DOHH2 (cell line): Measurements from ENCODE around the gene PDE11A.

ENCODE experiments used
- H3F3A ChIP-seq: fragments of 200-600 bp; sonication (generic), shearing (Covaris generic); 2 replicates; pipeline ENCODE4 v1.6.0; 2016; ENCODE audit warnings: antibody characterized with exemption, mild to moderate bottlenecking; ENCODE audit not compliant: control insufficient read depth, insufficient read depth
- H3K27ac ChIP-seq: fragments of 200-600 bp; sonication (generic); 2 replicates; pipeline ENCODE4 v1.5.1; 2014; ENCODE audit warnings: low read depth, mild to moderate bottlenecking, low read length, moderate library complexity
- H3K27me3 ChIP-seq: fragments of 200-600 bp; sonication (generic); 2 replicates; pipeline ENCODE4 v1.6.1; 2014; ENCODE audit warnings: mild to moderate bottlenecking, low read length, mixed read lengths; ENCODE audit not compliant: control insufficient read depth
- H3K36me3 ChIP-seq: fragments of 200-600 bp; sonication (generic); 2 replicates; pipeline ENCODE4 v1.6.1; 2014; ENCODE audit warnings: mild to moderate bottlenecking, low read length, moderate library complexity, mixed read lengths; ENCODE audit not compliant: control insufficient read depth
- H3K4me1 ChIP-seq: fragments of 200-600 bp; sonication (generic); 2 replicates; pipeline ENCODE4 v1.6.1; 2014; ENCODE audit warnings: mild to moderate bottlenecking, low read length, mixed read lengths; ENCODE audit not compliant: control insufficient read depth
- H3K4me2 ChIP-seq: fragments of 200-600 bp; sonication (generic); 2 replicates; pipeline ENCODE4 v1.6.0; 2014; ENCODE audit warnings: mild to moderate bottlenecking, low read length, moderate library complexity
- H3K4me3 ChIP-seq: fragments of 200-600 bp; sonication (generic); 2 replicates; pipeline ENCODE4 v1.5.1; 2014; ENCODE audit warnings: mild to moderate bottlenecking, low read length, mixed read lengths
- H3K79me2 ChIP-seq: fragments of 200-600 bp; sonication (generic); 2 replicates; pipeline ENCODE4 v1.6.1; 2014; ENCODE audit warnings: mild to moderate bottlenecking, low read length, mixed read lengths; ENCODE audit not compliant: control insufficient read depth
- H3K9me2 ChIP-seq: fragments of 200-600 bp; sonication (generic); replicated peaks from 2 replicates; pipeline ENCODE4 v1.6.1; 2014; ENCODE audit warnings: mild to moderate bottlenecking, low read length, mixed read lengths; ENCODE audit not compliant: control insufficient read depth
- H3K9me3 ChIP-seq: fragments of 200-600 bp; sonication (generic); 2 replicates; pipeline ENCODE4 v1.6.1; 2014; ENCODE audit warnings: antibody characterized with exemption, low read length, mixed read lengths; ENCODE audit not compliant: control insufficient read depth, insufficient read depth
- H4K20me1 ChIP-seq: fragments of 200-600 bp; sonication (generic); 2 replicates; pipeline ENCODE4 v1.6.0; 2014; ENCODE audit warnings: low read depth, mild to moderate bottlenecking, antibody characterized with exemption, low read length, moderate library complexity; ENCODE audit not compliant: control insufficient read depth, insufficient read depth
- EZH2phosphoT487 ChIP-seq: fragments of 200-600 bp; sonication (generic); IDR thresholded peaks from 2 replicates; pipeline ENCODE4 v1.6.1; 2017; ENCODE audit warnings: borderline replicate concordance, mild to moderate bottlenecking, antibody characterized with exemption, low read length, moderate library complexity, mixed read lengths
- TF ChIP-seq, protein P1 (sequence below): fragments of 200-600 bp; sonication (generic); IDR thresholded peaks from one replicate; pipeline ENCODE4 v1.5.1; 2014; ENCODE audit warnings: antibody characterized with exemption, mild to moderate bottlenecking, low read depth, low read length; ENCODE audit not compliant: poor library complexity, severe bottlenecking

PDE11A gene

GRCh38 chr2:178069551-178069950, 3.0 kb downstream of the PDE11A start:
- no peak overlapping the region for H3K4me2 ChIP-seq
- no peaks in the 10 kb centered on the region for H3F3A ChIP-seq
- no peak overlapping the region for H3K4me3 ChIP-seq
- no peaks in the 10 kb centered on the region for H3K9me2 ChIP-seq
- H3K36me3 ChIP-seq: no peaks in the 10 kb centered on the region
- H3K9me3 ChIP-seq: no peaks in the 10 kb centered on the region
- no peaks in the 10 kb centered on the region for H4K20me1 ChIP-seq
- H3K27me3 ChIP-seq: peaks cover 3% of the 10 kb centered on the region
- no peaks in the 10 kb centered on the region for H3K4me1 ChIP-seq
- H3K79me2 ChIP-seq: no peaks in the 10 kb centered on the region
- H3K27ac ChIP-seq: no peak overlapping the region
- TF ChIP-seq, protein P1, sequence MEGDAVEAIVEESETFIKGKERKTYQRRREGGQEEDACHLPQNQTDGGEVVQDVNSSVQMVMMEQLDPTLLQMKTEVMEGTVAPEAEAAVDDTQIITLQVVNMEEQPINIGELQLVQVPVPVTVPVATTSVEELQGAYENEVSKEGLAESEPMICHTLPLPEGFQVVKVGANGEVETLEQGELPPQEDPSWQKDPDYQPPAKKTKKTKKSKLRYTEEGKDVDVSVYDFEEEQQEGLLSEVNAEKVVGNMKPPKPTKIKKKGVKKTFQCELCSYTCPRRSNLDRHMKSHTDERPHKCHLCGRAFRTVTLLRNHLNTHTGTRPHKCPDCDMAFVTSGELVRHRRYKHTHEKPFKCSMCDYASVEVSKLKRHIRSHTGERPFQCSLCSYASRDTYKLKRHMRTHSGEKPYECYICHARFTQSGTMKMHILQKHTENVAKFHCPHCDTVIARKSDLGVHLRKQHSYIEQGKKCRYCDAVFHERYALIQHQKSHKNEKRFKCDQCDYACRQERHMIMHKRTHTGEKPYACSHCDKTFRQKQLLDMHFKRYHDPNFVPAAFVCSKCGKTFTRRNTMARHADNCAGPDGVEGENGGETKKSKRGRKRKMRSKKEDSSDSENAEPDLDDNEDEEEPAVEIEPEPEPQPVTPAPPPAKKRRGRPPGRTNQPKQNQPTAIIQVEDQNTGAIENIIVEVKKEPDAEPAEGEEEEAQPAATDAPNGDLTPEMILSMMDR: no peak
- TF ChIP-seq EZH2phosphoT487: no peak

- Histone ChIP-seq H3K4me1 (no peaks in the 10 kb centered on the region), H3K27ac (no peak overlapping the region), H3K4me3 (no peak overlapping the region), H3K9me2 (no peaks in the 10 kb centered on the region), H3F3A (no peaks in the 10 kb centered on the region), H3K4me2 (no peak overlapping the region), H4K20me1 (no peaks in the 10 kb centered on the region), H3K36me3 (no peaks in the 10 kb centered on the region), H3K79me2 (no peaks in the 10 kb centered on the region), H3K9me3 (no peaks in the 10 kb centered on the region), H3K27me3 (peaks cover 3% of the 10 kb centered on the region)
- no peak for TF ChIP-seq EZH2phosphoT487
- TF ChIP-seq, protein P1: no peak
Measured at GRCh38 chr2:178068823-178069454, 3.6 kb downstream of the PDE11A start.

- TF ChIP-seq, protein P1: no peak
- no peak for TF ChIP-seq EZH2phosphoT487
- Histone ChIP-seq H3K9me2 (no peaks in the 10 kb centered on the region), H3K4me2 (no peak overlapping the region), H3K79me2 (no peaks in the 10 kb centered on the region), H3F3A (no peaks in the 10 kb centered on the region), H3K4me1 (no peaks in the 10 kb centered on the region), H3K27ac (no peak overlapping the region), H3K36me3 (no peaks in the 10 kb centered on the region), H3K27me3 (peaks cover 3% of the 10 kb centered on the region), H4K20me1 (no peaks in the 10 kb centered on the region), H3K4me3 (no peak overlapping the region), H3K9me3 (no peaks in the 10 kb centered on the region)
Measured at GRCh38 chr2:178066890-178067669, 5.5 kb downstream of the PDE11A start.
